Psoas muscle (tissue), 8 donors: Measurements from ENCODE around the gene XRCC3. TPM values are rescaled to one million over a fixed set of nuclear protein-coding genes. Genes with fewer than 3 reads are reported as not detected.

Experiments used
- ATAC-seq, 4 donors: fragments of 200-7000 bp; cut with Tn5 transposase; one replicate each; pipeline ENCODE4 v1.9.1; 2020; ENCODE audit warnings: moderate library complexity in 3 of 4, mild to moderate bottlenecking in 2 of 4
- DNase-seq, 2 donors: peaks; one replicate each; pipeline ENCODE4 v3.0.0-alpha.2; 2020
- H3K27ac ChIP-seq: fragments of 200-600 bp; one replicate; pipeline ENCODE4 v1.8.0; 2022
- H3K27me3 ChIP-seq, 3 donors: fragments of 200-600 bp in 1 of 3; one replicate each; pipeline versions ENCODE4 v1.6.1 to v1.8.0; 2013 to 2022; ENCODE audit warnings: low read length in 2 of 3, mild to moderate bottlenecking in 2 of 3, moderate library complexity in 1 of 3; ENCODE audit not compliant: insufficient read depth in 3 of 3
- H3K36me3 ChIP-seq, 2 donors: fragments of 200-600 bp in 1 of 2; one replicate each; pipeline versions ENCODE4 v1.6.1 to v1.8.0; 2013 to 2022; ENCODE audit warnings: low read depth in 1 of 2, mild to moderate bottlenecking in 1 of 2, moderate library complexity in 1 of 2; ENCODE audit not compliant: insufficient read depth in 1 of 2
- H3K4me1 ChIP-seq: fragments of 200-600 bp; one replicate; pipeline ENCODE4 v1.8.0; 2022
- H3K4me3 ChIP-seq: fragments of 200-600 bp; one replicate; pipeline ENCODE4 v1.8.0; 2022; ENCODE audit warnings: mild to moderate bottlenecking
- H3K9me3 ChIP-seq: fragments of 200-600 bp; one replicate; pipeline ENCODE4 v1.8.0; 2022
- WGBS, 3 donors: extraction: QIAGEN DNeasy Blood & Tissue Kit; methylation state at CpG; one replicate each; pipeline versions ENCODE4 v1.1.6 to v1.1.7; 2013; 5-methylcytosine and 5-hydroxymethylcytosine counted together
- intact Hi-C, 2 donors: fragments of 100-400 bp; cut with DNase I; formaldehyde crosslinking; loops; one replicate each; pipeline versions ENCODE4 v1.11.0 to v1.14.2; 2022
- polyA plus RNA-seq, 3 donors: library from polyadenylated mRNA; stranded (reverse); fragments of 200-250 nt; gene quantifications; one replicate each; pipeline ENCODE4 v1.2.3, GENCODE V29; 2013
- total RNA-seq, 4 donors: library from RNA; stranded (reverse); fragmentation: NEBNext Ultra II Directional in 2 of 4; extraction: Animal tissue kit (Norgen Biotek cat#: 25700) in 2 of 4; gene quantifications; one replicate each; pipeline versions ENCODE4 v1.2.1 to v1.2.4, GENCODE V29; 2021 to 2023
- TF ChIP-seq, protein P1 (sequence below): fragments of 200-600 bp; IDR thresholded peaks from one replicate; pipeline ENCODE4 v1.8.0; 2022; ENCODE audit warnings: antibody characterized with exemption
- donor health status: healthy with polysubstance abuse.
- donor health status: DM: no; HTN: no; CAD: no; lungs with moderate emphysema.
- donor health status: Bipolar disorder and iron deficiency.
- donor health status: healthy.
- donor health status: DM: yes; HTN: yes; CAD: no.
- donor health status: DM: no; HTN: no; CAD: no.
- donor health status: DM: no; HTN: no; CAD: no.
- donor health status: DM: yes; HTN: yes; CAD: no.

XRCC3 gene
- total and polyA plus RNA-seq, 7 donors: 1.00 to 2.5 (median 1.6) TPM

DNA sequence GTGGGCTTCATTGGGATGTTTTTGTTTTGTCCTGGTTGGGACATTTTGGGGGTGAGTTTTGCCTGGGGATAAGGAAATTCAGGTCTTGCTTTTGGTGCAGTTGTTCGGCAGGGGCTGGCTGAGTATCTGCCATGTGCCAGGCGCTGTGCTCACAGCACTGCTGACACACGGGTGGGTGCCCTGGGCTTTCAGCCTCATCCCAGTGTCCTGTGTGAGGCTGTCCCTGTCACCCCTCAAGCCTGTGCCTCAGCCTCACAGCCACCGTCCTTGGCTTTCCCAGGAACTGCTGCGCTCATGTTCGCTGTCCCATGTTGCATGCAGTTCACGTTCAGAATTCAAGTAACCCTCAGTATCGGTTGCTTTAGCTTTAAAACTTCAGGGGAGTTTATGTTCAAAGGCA, 24.9 kb downstream of the XRCC3 start:
- H3K4me1 ChIP-seq: peaks cover 18% of the 10 kb centered on the region
- H3K9me3 ChIP-seq: no peaks in the 10 kb centered on the region
- no peak for ATAC-seq
- TF ChIP-seq, protein P1, sequence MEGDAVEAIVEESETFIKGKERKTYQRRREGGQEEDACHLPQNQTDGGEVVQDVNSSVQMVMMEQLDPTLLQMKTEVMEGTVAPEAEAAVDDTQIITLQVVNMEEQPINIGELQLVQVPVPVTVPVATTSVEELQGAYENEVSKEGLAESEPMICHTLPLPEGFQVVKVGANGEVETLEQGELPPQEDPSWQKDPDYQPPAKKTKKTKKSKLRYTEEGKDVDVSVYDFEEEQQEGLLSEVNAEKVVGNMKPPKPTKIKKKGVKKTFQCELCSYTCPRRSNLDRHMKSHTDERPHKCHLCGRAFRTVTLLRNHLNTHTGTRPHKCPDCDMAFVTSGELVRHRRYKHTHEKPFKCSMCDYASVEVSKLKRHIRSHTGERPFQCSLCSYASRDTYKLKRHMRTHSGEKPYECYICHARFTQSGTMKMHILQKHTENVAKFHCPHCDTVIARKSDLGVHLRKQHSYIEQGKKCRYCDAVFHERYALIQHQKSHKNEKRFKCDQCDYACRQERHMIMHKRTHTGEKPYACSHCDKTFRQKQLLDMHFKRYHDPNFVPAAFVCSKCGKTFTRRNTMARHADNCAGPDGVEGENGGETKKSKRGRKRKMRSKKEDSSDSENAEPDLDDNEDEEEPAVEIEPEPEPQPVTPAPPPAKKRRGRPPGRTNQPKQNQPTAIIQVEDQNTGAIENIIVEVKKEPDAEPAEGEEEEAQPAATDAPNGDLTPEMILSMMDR: no peak
- no peak overlapping the region for H3K27ac ChIP-seq
- H3K27me3 ChIP-seq: no peaks in the 10 kb centered on the region
- intact Hi-C loops: no loop called here
- 87 to 90% (median 88%) methylated on average over 8 of the region's 8 CpGs for WGBS, 3 donors
- no peak for DNase-seq
- no peak overlapping the region for H3K4me3 ChIP-seq
- peaks cover 7 to 93% of the 10 kb centered on the region in 2 donors for H3K36me3 ChIP-seq

DNA sequence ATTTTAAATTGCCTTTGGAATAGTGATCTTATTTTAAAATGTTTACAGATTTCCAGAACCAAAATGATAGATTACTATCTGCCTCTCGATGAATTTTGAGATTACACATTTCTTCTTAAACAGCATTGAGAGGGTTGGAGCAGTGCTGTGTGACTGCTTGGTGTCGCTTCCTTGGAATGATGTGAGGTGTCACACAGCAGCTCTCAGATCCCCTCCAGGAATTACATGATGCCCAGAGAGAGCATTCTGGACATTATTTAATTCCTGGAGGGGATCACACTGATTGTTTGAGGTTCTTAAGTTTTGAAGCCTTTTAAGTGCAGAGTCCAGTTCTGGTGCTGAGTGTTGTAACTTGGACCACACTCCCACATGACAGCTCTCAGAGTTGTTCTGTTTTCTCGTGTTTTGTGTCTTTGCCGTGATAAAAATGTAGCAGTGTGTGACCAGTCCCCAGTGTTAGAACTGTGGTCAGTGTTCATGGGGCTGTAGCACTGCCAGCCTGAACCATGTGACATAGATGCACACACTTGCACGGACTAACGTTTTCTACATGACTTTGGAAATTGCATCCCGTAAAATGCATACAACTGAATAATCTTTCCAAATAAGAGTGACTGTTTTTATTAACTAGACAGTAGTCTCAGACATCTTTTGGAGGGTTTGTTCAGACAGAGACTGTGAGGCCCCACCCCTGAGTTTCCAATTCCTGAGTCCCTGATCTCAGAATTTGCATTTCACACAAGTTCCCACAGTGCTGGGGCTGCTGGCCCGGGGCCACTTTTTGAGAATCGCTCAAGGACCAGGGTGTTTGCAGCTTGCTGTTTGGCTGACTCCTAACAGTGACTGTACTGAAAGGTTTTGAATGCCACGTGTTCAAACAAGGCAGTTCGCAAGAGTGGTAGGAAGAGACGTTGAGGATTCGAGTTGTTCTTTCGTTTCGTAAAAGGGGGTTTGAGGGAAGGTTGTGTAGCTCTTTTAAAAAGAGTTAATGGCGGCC, 26.0 kb downstream of the XRCC3 start:
- DNase-seq (no peak), ATAC-seq (no peak)
- TF ChIP-seq, protein P1: no peak
- no peaks in the 10 kb centered on the region for H3K9me3 ChIP-seq
- no peak overlapping the region for H3K4me3 ChIP-seq
- intact Hi-C loops: loop anchor here in 1 of 2 donors (5.0 kb wide), 1 partner anchor 37 kb away; no protein-coding TSS in a partner anchor
- no peak overlapping the region for H3K27ac ChIP-seq
- H3K4me1 ChIP-seq: peaks cover 28% of the 10 kb centered on the region
- 71 to 79% (median 78%) methylated on average over 16 of the region's 16 CpGs for WGBS, 3 donors
- no peaks in the 10 kb centered on the region for H3K27me3 ChIP-seq
- peaks cover 7 to 96% of the 10 kb centered on the region in 2 donors for H3K36me3 ChIP-seq

DNA sequence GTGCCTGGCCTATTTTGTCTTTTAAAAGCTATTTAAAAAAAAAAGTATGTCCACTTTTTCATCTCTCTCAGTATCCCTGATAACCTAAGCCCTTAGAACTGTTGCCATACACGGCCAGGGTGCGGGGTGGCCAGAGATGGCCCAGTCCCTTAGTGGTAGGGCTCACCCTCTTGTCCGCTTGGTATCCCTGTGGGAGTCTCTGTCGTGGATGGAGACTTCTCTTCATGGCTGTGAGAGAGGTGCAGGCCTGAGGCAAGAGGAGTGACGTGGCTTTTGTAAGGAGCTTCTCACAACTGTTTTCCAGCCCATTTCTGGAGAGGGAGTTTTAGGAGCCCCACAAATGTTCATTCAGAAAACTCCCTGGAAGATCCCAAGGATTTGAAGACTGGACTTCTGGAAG, 26.8 kb downstream of the XRCC3 start:
- TF ChIP-seq, protein P1: no peak
- no peak overlapping the region for H3K4me3 ChIP-seq
- H3K4me1 ChIP-seq: peaks cover 29% of the 10 kb centered on the region
- no peaks in the 10 kb centered on the region for H3K9me3 ChIP-seq
- intact Hi-C loops: loop anchor here in 1 of 2 donors (5.0 kb wide), 1 partner anchor 36 kb away; no protein-coding TSS in a partner anchor
- DNase-seq (no peak), ATAC-seq (no peak)
- H3K36me3 ChIP-seq: peaks cover 4 to 96% of the 10 kb centered on the region in 2 donors
- WGBS, 3 donors: 91 to 94% (median 92%) methylated on average over 5 of the region's 5 CpGs
- H3K27me3 ChIP-seq: no peaks in the 10 kb centered on the region
- no peak overlapping the region for H3K27ac ChIP-seq

DNA sequence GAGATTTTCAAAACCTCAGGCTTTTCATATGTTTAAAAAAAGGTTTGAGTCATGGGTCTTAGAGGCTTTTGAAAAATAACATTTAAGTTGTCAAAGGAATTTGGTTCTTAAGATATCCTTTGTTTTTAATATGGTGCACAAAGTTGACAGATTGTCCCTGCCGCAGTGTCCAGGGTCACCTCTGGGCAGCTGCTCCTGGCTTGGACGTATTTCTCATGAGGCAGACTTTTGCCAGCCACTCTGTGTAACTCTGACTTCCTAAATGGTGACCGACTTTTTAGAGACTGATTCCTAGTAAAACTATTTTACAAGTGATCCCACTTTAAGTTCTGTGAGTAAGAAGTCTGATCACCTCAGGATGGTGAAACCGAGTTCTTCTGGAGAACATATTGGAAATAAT, 27.5 kb downstream of the XRCC3 start:
- Histone ChIP-seq H3K27ac (peak overlapping the region; percentile 5), H3K9me3 (no peaks in the 10 kb centered on the region), H3K4me3 (no peak overlapping the region), H3K4me1 (peaks cover 23% of the 10 kb centered on the region), H3K27me3 (no peaks in the 10 kb centered on the region), H3K36me3 (peaks cover 8 to 96% of the 10 kb centered on the region in 2 donors)
- WGBS, 3 donors: 42 to 51% (median 46%) methylated on average over 4 of the region's 4 CpGs
- DNase-seq (no peak), ATAC-seq (peak in 3 of 4 donors; percentile 68 to 78 (median 73))
- TF ChIP-seq, protein P1: no peak
- intact Hi-C loops: loop anchor here in 1 of 2 donors (5.0 kb wide), 1 partner anchor 35 kb away; no protein-coding TSS in a partner anchor
